ENCODE results near the gene NCAM1.

Gene NCAM1

DNA sequence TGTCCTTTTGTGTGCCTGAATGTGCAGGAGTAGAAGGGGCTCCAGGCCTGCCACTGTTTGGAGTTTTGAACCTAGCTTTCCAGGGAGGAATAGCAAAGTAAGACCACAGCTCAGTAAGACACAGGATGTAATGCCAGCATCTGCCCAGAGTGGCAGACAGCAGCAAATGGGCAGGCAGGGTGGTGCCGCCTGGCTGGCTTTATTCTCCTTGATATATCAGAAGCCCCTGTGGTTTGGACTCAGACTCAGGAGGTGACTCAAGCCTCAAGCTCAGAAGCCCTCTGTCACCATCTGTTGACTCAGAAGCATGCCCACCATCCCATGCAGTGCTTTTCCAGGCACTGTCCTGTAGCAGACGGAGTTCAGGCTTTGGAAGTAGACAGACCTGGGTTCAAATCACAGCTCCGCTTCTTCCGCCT lies 280.4 kb downstream of the NCAM1 start:
- TF ChIP-seq ZFX (IDR thresholded peaks at IDR 0.05; ENCODE audit: borderline replicate concordance): no peak
- TF ChIP-seq, protein P1, sequence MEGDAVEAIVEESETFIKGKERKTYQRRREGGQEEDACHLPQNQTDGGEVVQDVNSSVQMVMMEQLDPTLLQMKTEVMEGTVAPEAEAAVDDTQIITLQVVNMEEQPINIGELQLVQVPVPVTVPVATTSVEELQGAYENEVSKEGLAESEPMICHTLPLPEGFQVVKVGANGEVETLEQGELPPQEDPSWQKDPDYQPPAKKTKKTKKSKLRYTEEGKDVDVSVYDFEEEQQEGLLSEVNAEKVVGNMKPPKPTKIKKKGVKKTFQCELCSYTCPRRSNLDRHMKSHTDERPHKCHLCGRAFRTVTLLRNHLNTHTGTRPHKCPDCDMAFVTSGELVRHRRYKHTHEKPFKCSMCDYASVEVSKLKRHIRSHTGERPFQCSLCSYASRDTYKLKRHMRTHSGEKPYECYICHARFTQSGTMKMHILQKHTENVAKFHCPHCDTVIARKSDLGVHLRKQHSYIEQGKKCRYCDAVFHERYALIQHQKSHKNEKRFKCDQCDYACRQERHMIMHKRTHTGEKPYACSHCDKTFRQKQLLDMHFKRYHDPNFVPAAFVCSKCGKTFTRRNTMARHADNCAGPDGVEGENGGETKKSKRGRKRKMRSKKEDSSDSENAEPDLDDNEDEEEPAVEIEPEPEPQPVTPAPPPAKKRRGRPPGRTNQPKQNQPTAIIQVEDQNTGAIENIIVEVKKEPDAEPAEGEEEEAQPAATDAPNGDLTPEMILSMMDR (IDR thresholded peaks at IDR 0.05): no peak
- no peak overlapping the region for H3K27ac ChIP-seq

GRCh38 chr11:113242060-113242459 lies 280.8 kb downstream of the NCAM1 start:
- TF ChIP-seq ZFX (IDR thresholded peaks at IDR 0.05; ENCODE audit: borderline replicate concordance): no peak
- TF ChIP-seq, protein P1 (IDR thresholded peaks at IDR 0.05): no peak
- no peak overlapping the region for H3K27ac ChIP-seq

DNA sequence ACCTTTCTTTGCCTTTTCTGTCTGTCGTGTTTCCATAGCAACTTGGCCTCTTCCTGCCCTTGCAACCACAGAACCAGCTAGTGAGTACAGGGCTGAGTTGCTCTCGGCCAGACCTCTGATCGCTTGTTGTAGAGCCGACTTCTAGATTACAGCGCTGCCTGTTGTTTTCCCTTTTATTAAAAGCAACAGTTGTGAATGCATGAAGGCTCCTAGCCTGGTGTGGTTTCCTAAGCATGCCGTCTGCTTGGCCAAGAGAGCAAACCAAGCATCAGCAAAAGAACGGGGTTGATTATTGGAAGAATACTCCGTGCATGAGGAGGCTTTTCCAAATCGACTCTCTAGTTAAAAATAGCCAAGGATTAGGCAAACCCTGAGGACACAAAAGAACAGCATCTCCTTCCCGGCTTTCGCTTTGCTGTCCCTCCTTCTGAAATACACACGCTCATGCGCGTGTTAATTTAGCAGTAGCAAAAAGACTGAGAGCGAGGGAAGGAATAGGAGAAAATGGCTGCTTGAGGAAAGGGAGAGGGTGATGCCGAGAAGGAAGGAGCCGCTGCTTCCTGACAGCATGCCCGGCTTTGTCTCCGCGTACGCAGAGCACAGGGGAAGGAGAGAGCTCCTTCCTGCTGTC lies 281.7 kb downstream of the NCAM1 start:
- no peak overlapping the region for H3K27ac ChIP-seq
- no peak for TF ChIP-seq ZFX (IDR thresholded peaks at IDR 0.05; ENCODE audit: borderline replicate concordance)
- TF ChIP-seq, protein P1 (IDR thresholded peaks at IDR 0.05): no peak

- H3K27ac ChIP-seq: no peak overlapping the region
- no peak for TF ChIP-seq ZFX (IDR thresholded peaks at IDR 0.05; ENCODE audit: borderline replicate concordance)
- TF ChIP-seq, protein P1 (IDR thresholded peaks at IDR 0.05): no peak
Observed at GRCh38 chr11:113243696-113244095, 282.5 kb downstream of the NCAM1 start.

DNA sequence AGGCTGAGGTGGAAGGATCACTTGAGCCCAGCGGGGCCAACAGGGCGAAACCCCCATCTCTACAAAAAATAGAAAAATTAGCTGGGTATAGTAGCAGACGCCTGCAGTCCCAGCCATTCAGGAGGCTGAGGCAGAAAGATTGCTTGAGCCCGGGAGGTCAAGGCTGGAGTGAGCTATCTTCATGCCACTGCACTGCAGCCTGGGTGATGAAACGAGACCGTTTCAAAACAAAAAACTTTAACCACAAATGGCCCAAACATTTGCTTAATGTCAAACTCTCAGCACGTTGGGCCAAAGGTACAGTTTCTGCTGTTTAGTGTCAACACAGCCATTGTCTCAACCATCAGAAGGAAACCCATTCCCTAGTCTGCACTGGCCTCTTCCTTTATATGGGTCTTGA lies 284.0 kb downstream of the NCAM1 start:
- TF ChIP-seq ZFX (IDR thresholded peaks at IDR 0.05; ENCODE audit: borderline replicate concordance): no peak
- TF ChIP-seq, protein P1 (IDR thresholded peaks at IDR 0.05): no peak

GRCh38 chr11:113247221-113247620 lies 286.0 kb downstream of the NCAM1 start:
- TF ChIP-seq, protein P1 (IDR thresholded peaks at IDR 0.05): no peak
- no peak for TF ChIP-seq ZFX (IDR thresholded peaks at IDR 0.05; ENCODE audit: borderline replicate concordance)
- no peak overlapping the region for H3K27ac ChIP-seq

More for the DNA sequence above, 284.0 kb downstream of the NCAM1 start:
- H3K27ac ChIP-seq: no peak overlapping the region

- TF ChIP-seq ZFX (IDR thresholded peaks at IDR 0.05; ENCODE audit: borderline replicate concordance): no peak
- TF ChIP-seq, protein P1 (IDR thresholded peaks at IDR 0.05): no peak
- H3K27ac ChIP-seq: no peak overlapping the region
Observed at GRCh38 chr11:113247966-113248365, 286.7 kb downstream of the NCAM1 start.

Measured in 22Rv1 (cell line).